ENCODE data around the gene ASTN2.

GRCh38 chr9:116945817-116946216 lies 469.0 kb downstream of the ASTN2 start:
- no peak for TF ChIP-seq CTCF (IDR thresholded peaks at IDR 0.05)
- no peak for TF ChIP-seq POLR2A (IDR thresholded peaks at IDR 0.05)

Measured in thyroid gland (tissue), 4 donors.